HepG2 (cell line): ENCODE data around the gene OTOG. TPM values are rescaled to one million over a fixed set of nuclear protein-coding genes. Genes with fewer than 3 reads are reported as not detected.

Experiments used
- ATAC-seq: fragments of 200-7000 bp; cut with Tn5 transposase; 3 replicates; pipeline ENCODE4 v1.9.1; 2020; ENCODE audit warnings: mild to moderate bottlenecking, moderate library complexity
- BruUV-seq: library from RNA; stranded (reverse); fragments of 400-500 nt; replicated peaks from 2 replicates; lab custom pipeline; 2021; lab: Mats Ljungman, UMichigan
- CTCF ChIA-PET: fragments of 300-600 bp; formaldehyde crosslinking; extraction: SDS; loops from one replicate; lab custom pipeline; 2021; ENCODE audit warnings: low total read pairs, inconsistent platforms, low intra/inter-chr PET ratio; lab: Yijun Ruan, JAX
- POLR2A ChIA-PET: fragments of 350-600 bp; sonication (Branson Sonifier 250); formaldehyde crosslinking; loops from one replicate; lab custom pipeline; 2020; ENCODE audit warnings: antibody characterized with exemption, inconsistent platforms; lab: Yijun Ruan, JAX
- DNase-seq: peaks from one replicate; pipeline ENCODE4 v3.0.0-alpha.2; 2015; ENCODE audit warnings: low spot score
- FAIRE-seq: peaks from 3 replicates; lab custom pipeline; 2011; peaks lifted over from hg19 to GRCh38; lab: Jason Lieb, UNC
- H2AFZ ChIP-seq: one replicate; pipeline ENCODE4 v1.6.1; 2011; ENCODE audit warnings: low read length, inconsistent platforms
- H3K27ac ChIP-seq: fragments of 300-600 bp; 3 replicates; pipeline ENCODE4 v1.8.0; 2011; ENCODE audit warnings: mixed run types, mild to moderate bottlenecking, mixed read lengths, low read length, inconsistent platforms; ENCODE audit not compliant: insufficient read depth; ENCODE audit errors: extremely low read length
- H3K27me3 ChIP-seq, 2 experiments: fragments of 200-600 bp in 1 of 2; 2 replicates in 1 of 2; 3 replicates in 1 of 2; pipeline versions ENCODE4 v1.6.0 to v1.8.0; 2011; ENCODE audit warnings: low read length in 2 of 2, mild to moderate bottlenecking in 2 of 2, moderate library complexity in 2 of 2, inconsistent platforms in 1 of 2; ENCODE audit not compliant: insufficient read depth in 2 of 2, control insufficient read depth in 1 of 2
- H3K36me3 ChIP-seq, 2 experiments: fragments of 200-600 bp in 1 of 2; replicated peaks in 1 of 2; 2 replicates in 1 of 2; 3 replicates in 1 of 2; pipeline versions ENCODE4 v1.5.1 to v1.8.0; 2011; ENCODE audit warnings: low read length in 2 of 2, inconsistent platforms in 1 of 2; ENCODE audit not compliant: insufficient read depth in 2 of 2, control insufficient read depth in 1 of 2
- H3K4me1 ChIP-seq: 2 replicates; pipeline ENCODE4 v1.5.1; 2012; ENCODE audit warnings: low read length, inconsistent platforms; ENCODE audit not compliant: insufficient read depth
- H3K4me2 ChIP-seq: 2 replicates; pipeline ENCODE4 v1.6.0; 2011; ENCODE audit warnings: low read depth, low read length, inconsistent platforms
- H3K4me3 ChIP-seq, 3 experiments: fragments of 200-600 bp in 1 of 3; sonication (generic), shearing (Covaris generic) in 1 of 3; replicated peaks in 1 of 3; 2 replicates each; pipeline ENCODE4 v1.5.1; 2011 to 2016; ENCODE audit warnings: low read length in 3 of 3, inconsistent platforms in 2 of 3, low read depth in 2 of 3, mild to moderate bottlenecking in 2 of 3, control low read depth in 1 of 3, mixed read lengths in 1 of 3; ENCODE audit not compliant: insufficient read depth in 1 of 3
- H3K79me2 ChIP-seq: one replicate; pipeline ENCODE4 v1.6.1; 2011; ENCODE audit warnings: low read length, inconsistent platforms; ENCODE audit not compliant: insufficient read depth
- H3K9ac ChIP-seq: 2 replicates; pipeline ENCODE4 v1.6.0; 2011; ENCODE audit warnings: mild to moderate bottlenecking, low read depth, low read length, inconsistent platforms; ENCODE audit not compliant: insufficient read depth
- H3K9me3 ChIP-seq: 2 replicates; pipeline ENCODE4 v1.5.1; 2012; ENCODE audit warnings: mild to moderate bottlenecking, low read length
- H4K20me1 ChIP-seq: 2 replicates; pipeline ENCODE4 v1.6.0; 2011; ENCODE audit warnings: inconsistent platforms, mild to moderate bottlenecking, low read length, moderate library complexity; ENCODE audit not compliant: insufficient read depth
- JARID2 ChIP-seq: sonication (generic); formaldehyde crosslinking; IDR thresholded peaks from 2 replicates; pipeline ENCODE4 v1.8.1; 2023; ENCODE audit warnings: missing genetic modification reagents, inconsistent platforms; ENCODE audit not compliant: insufficient replicate concordance
- MAFF ChIP-seq: IDR thresholded peaks from 2 replicates; pipeline ENCODE4 v1.6.1; 2011; ENCODE audit warnings: low read depth, low read length, improper control_type of control experiment
- PAX8 ChIP-seq: sonication (generic); formaldehyde crosslinking; IDR thresholded peaks from 2 replicates; pipeline ENCODE4 v1.8.0; 2022; ENCODE audit warnings: mild to moderate bottlenecking, missing genetic modification reagents, borderline replicate concordance
- ZFP1 ChIP-seq: IDR thresholded peaks from 2 replicates; pipeline ENCODE4 v1.6.1; 2016
- ZNF17 ChIP-seq: sonication (generic); formaldehyde crosslinking; IDR thresholded peaks from 2 replicates; pipeline ENCODE4 v1.5.0; 2020; ENCODE audit warnings: mild to moderate bottlenecking, missing genetic modification reagents
- ZNF772 ChIP-seq: sonication (generic); formaldehyde crosslinking; IDR thresholded peaks from 2 replicates; pipeline ENCODE4 v1.5.0; 2020; ENCODE audit warnings: mild to moderate bottlenecking, missing genetic modification reagents
- WGBS: methylation state at CpG from one replicate; pipeline ENCODE4 v1.1.6; 2017; ENCODE audit warnings: low lambda C conversion rate; 5-methylcytosine and 5-hydroxymethylcytosine counted together
- in situ Hi-C: cut with HindIII; loops from 2 replicates; pipeline ENCODE4 v1.10.0; 2017; ENCODE audit warnings: low pct_unique_long_range_greater_than_20kb; ENCODE audit not compliant: extremely low pct_ligation_motif_present
- intact Hi-C: fragments of 100-400 bp; cut with micrococcal nuclease; formaldehyde crosslinking; loops from one replicate; pipeline ENCODE4 v1.10.0; 2022; ENCODE audit not compliant: unreplicated experiment
- polyA plus RNA-seq, 8 experiments: library from polyadenylated mRNA; depleted of rRNA in 3 of 8; stranded (reverse) in 7 of 8; unstranded in 1 of 8; fragments of >200 nt; fragmentation: Illumina TruSeq in 4 of 8; extraction: Trizol in 4 of 8; gene quantifications; 2 replicates each; pipeline versions ENCODE4 v1.2.1 to v1.2.3, GENCODE V29; 2011 to 2016; ENCODE audit warnings: low read depth in 4 of 8, missing spikeins in 1 of 8, mixed read lengths in 1 of 8; ENCODE audit not compliant: insufficient read depth in 1 of 8
- total RNA-seq, 5 experiments: library from RNA; depleted of rRNA; stranded (reverse); fragments of >200 nt; fragmentation: Illumina TruSeq; extraction: Trizol; gene quantifications; 2 replicates each; pipeline ENCODE4 v1.2.3, GENCODE V29; 2016; ENCODE audit warnings: low read depth in 1 of 5
- TF ChIP-seq, protein P1 (sequence below), 2 experiments: sonication (generic) in 1 of 2; formaldehyde crosslinking in 1 of 2; IDR thresholded peaks; 2 replicates each; pipeline versions ENCODE4 v1.4.0 to v1.6.1; 2016 to 2020; ENCODE audit warnings: borderline replicate concordance in 1 of 2, low read depth in 1 of 2, mild to moderate bottlenecking in 1 of 2, missing genetic modification reagents in 1 of 2
- TF ChIP-seq, protein P2 (sequence below): sonication (generic); formaldehyde crosslinking; IDR thresholded peaks from 2 replicates; pipeline ENCODE4 v1.5.1; 2020; ENCODE audit warnings: missing genetic modification reagents, mild to moderate bottlenecking, borderline replicate concordance
- TF ChIP-seq, protein P3 (sequence below): sonication (generic); formaldehyde crosslinking; conservative IDR thresholded peaks from 2 replicates; pipeline ENCODE4 v1.8.0; 2022; ENCODE audit warnings: missing genetic modification reagents
- TF ChIP-seq, protein P4 (sequence below): sonication (generic); formaldehyde crosslinking; IDR thresholded peaks from 2 replicates; pipeline ENCODE4 v1.4.0; 2020; ENCODE audit warnings: mild to moderate bottlenecking, missing genetic modification reagents

OTOG gene
- total and polyA plus RNA-seq, 2 of the 13 experiments (the other 11 are each of a cell fraction or from before 2014, with no cell fraction given) = not detected

DNA sequence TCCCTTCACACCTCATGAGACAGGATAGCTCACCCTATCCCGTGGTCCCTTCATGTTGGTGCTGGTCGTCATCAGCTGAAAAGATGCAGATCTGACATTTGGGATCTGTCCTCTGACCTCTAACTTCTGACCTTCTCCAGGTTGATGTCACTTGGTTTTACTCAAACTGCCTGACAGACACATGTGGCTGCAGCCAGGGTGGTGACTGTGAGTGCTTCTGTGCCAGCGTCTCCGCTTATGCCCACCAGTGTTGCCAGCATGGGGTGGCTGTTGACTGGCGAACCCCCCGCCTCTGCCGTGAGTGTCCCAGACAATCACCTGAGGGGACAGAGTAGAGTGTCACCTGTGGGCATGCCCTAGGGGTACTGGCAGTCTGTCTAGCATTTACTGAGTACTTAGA lies 49.7 kb downstream of the OTOG start:
- no peaks in the 10 kb centered on the region for H3K9me3 ChIP-seq
- H3K4me1 ChIP-seq = no peaks in the 10 kb centered on the region
- TF ChIP-seq, protein P1, sequence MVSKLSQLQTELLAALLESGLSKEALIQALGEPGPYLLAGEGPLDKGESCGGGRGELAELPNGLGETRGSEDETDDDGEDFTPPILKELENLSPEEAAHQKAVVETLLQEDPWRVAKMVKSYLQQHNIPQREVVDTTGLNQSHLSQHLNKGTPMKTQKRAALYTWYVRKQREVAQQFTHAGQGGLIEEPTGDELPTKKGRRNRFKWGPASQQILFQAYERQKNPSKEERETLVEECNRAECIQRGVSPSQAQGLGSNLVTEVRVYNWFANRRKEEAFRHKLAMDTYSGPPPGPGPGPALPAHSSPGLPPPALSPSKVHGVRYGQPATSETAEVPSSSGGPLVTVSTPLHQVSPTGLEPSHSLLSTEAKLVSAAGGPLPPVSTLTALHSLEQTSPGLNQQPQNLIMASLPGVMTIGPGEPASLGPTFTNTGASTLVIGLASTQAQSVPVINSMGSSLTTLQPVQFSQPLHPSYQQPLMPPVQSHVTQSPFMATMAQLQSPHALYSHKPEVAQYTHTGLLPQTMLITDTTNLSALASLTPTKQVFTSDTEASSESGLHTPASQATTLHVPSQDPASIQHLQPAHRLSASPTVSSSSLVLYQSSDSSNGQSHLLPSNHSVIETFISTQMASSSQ (IDR thresholded peaks at IDR 0.05; ENCODE audit: low read depth) = no peak
- TF ChIP-seq, protein P1 (CRISPR knock-in tag; IDR thresholded peaks at IDR 0.05; ENCODE audit: borderline replicate concordance) = no peak
- TF ChIP-seq ZNF17 (CRISPR knock-in tag) = no peak
- TF ChIP-seq, protein P2, sequence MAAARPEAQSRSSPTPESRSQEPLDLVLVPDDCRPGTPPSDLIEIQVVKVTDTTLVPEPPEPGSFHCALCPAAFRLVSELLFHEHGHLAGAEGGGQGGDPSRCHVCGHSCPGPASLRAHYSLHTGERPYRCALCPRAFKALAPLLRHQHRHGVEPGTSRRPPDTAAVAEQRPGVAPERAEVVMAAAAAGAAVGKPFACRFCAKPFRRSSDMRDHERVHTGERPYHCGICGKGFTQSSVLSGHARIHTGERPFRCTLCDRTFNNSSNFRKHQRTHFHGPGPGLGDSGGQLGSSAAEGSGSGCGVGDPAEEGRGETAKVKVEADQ (CRISPR knock-in tag) = no peak
- no peak for TF ChIP-seq MAFF
- TF ChIP-seq, protein P3, sequence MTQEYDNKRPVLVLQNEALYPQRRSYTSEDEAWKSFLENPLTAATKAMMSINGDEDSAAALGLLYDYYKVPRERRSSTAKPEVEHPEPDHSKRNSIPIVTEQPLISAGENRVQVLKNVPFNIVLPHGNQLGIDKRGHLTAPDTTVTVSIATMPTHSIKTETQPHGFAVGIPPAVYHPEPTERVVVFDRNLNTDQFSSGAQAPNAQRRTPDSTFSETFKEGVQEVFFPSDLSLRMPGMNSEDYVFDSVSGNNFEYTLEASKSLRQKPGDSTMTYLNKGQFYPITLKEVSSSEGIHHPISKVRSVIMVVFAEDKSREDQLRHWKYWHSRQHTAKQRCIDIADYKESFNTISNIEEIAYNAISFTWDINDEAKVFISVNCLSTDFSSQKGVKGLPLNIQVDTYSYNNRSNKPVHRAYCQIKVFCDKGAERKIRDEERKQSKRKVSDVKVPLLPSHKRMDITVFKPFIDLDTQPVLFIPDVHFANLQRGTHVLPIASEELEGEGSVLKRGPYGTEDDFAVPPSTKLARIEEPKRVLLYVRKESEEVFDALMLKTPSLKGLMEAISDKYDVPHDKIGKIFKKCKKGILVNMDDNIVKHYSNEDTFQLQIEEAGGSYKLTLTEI (CRISPR knock-in tag) = no peak
- no peak for TF ChIP-seq JARID2
- TF ChIP-seq, protein P4, sequence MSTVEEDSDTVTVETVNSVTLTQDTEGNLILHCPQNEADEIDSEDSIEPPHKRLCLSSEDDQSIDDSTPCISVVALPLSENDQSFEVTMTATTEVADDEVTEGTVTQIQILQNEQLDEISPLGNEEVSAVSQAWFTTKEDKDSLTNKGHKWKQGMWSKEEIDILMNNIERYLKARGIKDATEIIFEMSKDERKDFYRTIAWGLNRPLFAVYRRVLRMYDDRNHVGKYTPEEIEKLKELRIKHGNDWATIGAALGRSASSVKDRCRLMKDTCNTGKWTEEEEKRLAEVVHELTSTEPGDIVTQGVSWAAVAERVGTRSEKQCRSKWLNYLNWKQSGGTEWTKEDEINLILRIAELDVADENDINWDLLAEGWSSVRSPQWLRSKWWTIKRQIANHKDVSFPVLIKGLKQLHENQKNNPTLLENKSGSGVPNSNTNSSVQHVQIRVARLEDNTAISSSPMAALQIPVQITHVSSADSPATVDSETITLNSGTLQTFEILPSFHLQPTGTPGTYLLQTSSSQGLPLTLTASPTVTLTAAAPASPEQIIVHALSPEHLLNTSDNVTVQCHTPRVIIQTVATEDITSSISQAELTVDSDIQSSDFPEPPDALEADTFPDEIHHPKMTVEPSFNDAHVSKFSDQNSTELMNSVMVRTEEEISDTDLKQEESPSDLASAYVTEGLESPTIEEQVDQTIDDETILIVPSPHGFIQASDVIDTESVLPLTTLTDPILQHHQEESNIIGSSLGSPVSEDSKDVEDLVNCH (CRISPR knock-in tag) = no peak
- TF ChIP-seq ZNF772 (CRISPR knock-in tag) = no peak
- no peak for TF ChIP-seq PAX8 (CRISPR knock-in tag)
- TF ChIP-seq ZFP1 (CRISPR knock-in tag) = no peak
- no peak overlapping the region for H3K9ac ChIP-seq
- H4K20me1 ChIP-seq = no peaks in the 10 kb centered on the region; the same call in 1 of the 2 replicates
- H3K4me3 ChIP-seq = no peak overlapping the region
- H2AFZ ChIP-seq = no peak overlapping the region
- no TSS peak for BruUV-seq
- FAIRE-seq = no peak
- no peak for ATAC-seq
- intact Hi-C loops (no loop called here), in situ Hi-C loops (no loop called here)
- ChIA-PET CTCF (no interaction called here), POLR2A (interaction anchor here (1.2 kb wide), 1 partner anchor 359 kb away, joined by 3 read pairs; no protein-coding TSS in a partner anchor)
- peaks cover 1 to 16% of the 10 kb centered on the region in 2 experiments; a peak in 2 of 5 replicates for H3K27me3 ChIP-seq
- no peak for DNase-seq
- H3K27ac ChIP-seq = no peak overlapping the region
- no peaks in the 10 kb centered on the region for H3K79me2 ChIP-seq
- 61% methylated on average over 3 of the region's 7 CpGs for WGBS
- H3K36me3 ChIP-seq = no peaks in the 10 kb centered on the region
- no peak overlapping the region for H3K4me2 ChIP-seq
